ENCODE data around the gene C1orf21. TPM values are rescaled to one million over a fixed set of nuclear protein-coding genes. Genes with fewer than 3 reads are reported as not detected.

C1orf21 gene
- polyA plus RNA-seq, 1 donor (not counting 4 experiments of a cell fraction or from before 2014, with no cell fraction given), result 44.3 TPM

- peaks cover 4% of the 10 kb centered on the region for H3K4me1 ChIP-seq (ENCODE audit: control insufficient read depth, extremely low read depth, insufficient read depth, low read length)
- no peak overlapping the region for H3K9ac ChIP-seq (ENCODE audit: control insufficient read depth, extremely low read depth, insufficient read depth, low read length)
- no peak overlapping the region for H3K27ac ChIP-seq (ENCODE audit: control insufficient read depth, insufficient read depth, low read length)
- no peak for FAIRE-seq
- H4K20me1 ChIP-seq (ENCODE audit: control insufficient read depth, extremely low read depth, insufficient read depth, low read length), result no peaks in the 10 kb centered on the region
- H3K9me3 ChIP-seq (ENCODE audit: control insufficient read depth, low read depth, low read length), result no peaks in the 10 kb centered on the region
- H3K79me2 ChIP-seq (ENCODE audit: control insufficient read depth, insufficient read depth, low read length), result no peaks in the 10 kb centered on the region
- no peak overlapping the region for H3K4me3 ChIP-seq (ENCODE audit: control insufficient read depth in 2 of 3, extremely low read depth in 1 of 3, insufficient read depth in 2 of 3, low read depth in 1 of 3, low read length in 3 of 3)
- no peak for DNase-seq (ENCODE audit: low read depth, low spot score)
- peaks cover 2 to 4% of the 10 kb centered on the region in 2 experiments for H3K36me3 ChIP-seq (ENCODE audit: control insufficient read depth in 2 of 2, extremely low read depth in 1 of 2, insufficient read depth in 2 of 2, low read length in 2 of 2)
- H2AFZ ChIP-seq (ENCODE audit: control insufficient read depth, low read length), result no peak overlapping the region
- no peak overlapping the region for H3K4me2 ChIP-seq (ENCODE audit: control insufficient read depth, extremely low read depth, insufficient read depth, low read depth, low read length)
- H3K27me3 ChIP-seq (ENCODE audit: control insufficient read depth, extremely low read depth, insufficient read depth, low read length), result no peaks in the 10 kb centered on the region
- dilution Hi-C loops (cut with MboI; ENCODE audit: extremely low pct_ligation_motif_present, low sequenced_read_pairs), result no loop called here
- no peaks in the 10 kb centered on the region for H3K9me1 ChIP-seq (ENCODE audit: control insufficient read depth, extremely low read depth, insufficient read depth, low read length)
- TF ChIP-seq CTCF (optimal IDR thresholded peaks at IDR 0.05 in 1 of 3, IDR thresholded peaks at IDR 0.05 in 1 of 3, conservative IDR thresholded peaks at IDR 0.05 in 1 of 3; ENCODE audit: extremely low read depth in 1 of 3, insufficient read depth in 2 of 3, low read length in 3 of 3) (no peak), EZH2 (IDR thresholded peaks at IDR 0.05; ENCODE audit: low read length) (no peak)
These were observed 229.7 kb downstream of the C1orf21 start for GRCh38 chr1:184616504-184616903.

- Histone ChIP-seq H4K20me1 (ENCODE audit: control insufficient read depth, extremely low read depth, insufficient read depth, low read length) (no peaks in the 10 kb centered on the region), H2AFZ (ENCODE audit: control insufficient read depth, low read length) (no peak overlapping the region), H3K36me3 (ENCODE audit: control insufficient read depth in 2 of 2, extremely low read depth in 1 of 2, insufficient read depth in 2 of 2, low read length in 2 of 2) (peaks cover 2 to 7% of the 10 kb centered on the region in 2 experiments), H3K9me1 (ENCODE audit: control insufficient read depth, extremely low read depth, insufficient read depth, low read length) (no peaks in the 10 kb centered on the region), H3K4me1 (ENCODE audit: control insufficient read depth, extremely low read depth, insufficient read depth, low read length) (peaks cover 5% of the 10 kb centered on the region), H3K27me3 (ENCODE audit: control insufficient read depth, extremely low read depth, insufficient read depth, low read length) (no peaks in the 10 kb centered on the region), H3K4me3 (ENCODE audit: control insufficient read depth in 2 of 3, extremely low read depth in 1 of 3, insufficient read depth in 2 of 3, low read depth in 1 of 3, low read length in 3 of 3) (no peak overlapping the region), H3K27ac (ENCODE audit: control insufficient read depth, insufficient read depth, low read length) (no peak overlapping the region), H3K9me3 (ENCODE audit: control insufficient read depth, low read depth, low read length) (no peaks in the 10 kb centered on the region), H3K9ac (ENCODE audit: control insufficient read depth, extremely low read depth, insufficient read depth, low read length) (no peak overlapping the region), H3K4me2 (ENCODE audit: control insufficient read depth, extremely low read depth, insufficient read depth, low read depth, low read length) (no peak overlapping the region), H3K79me2 (ENCODE audit: control insufficient read depth, insufficient read depth, low read length) (no peaks in the 10 kb centered on the region)
- TF ChIP-seq CTCF (optimal IDR thresholded peaks at IDR 0.05 in 1 of 3, IDR thresholded peaks at IDR 0.05 in 1 of 3, conservative IDR thresholded peaks at IDR 0.05 in 1 of 3; ENCODE audit: extremely low read depth in 1 of 3, insufficient read depth in 2 of 3, low read length in 3 of 3) (no peak), EZH2 (IDR thresholded peaks at IDR 0.05; ENCODE audit: low read length) (no peak)
- DNase-seq (ENCODE audit: low read depth, low spot score) (no peak), FAIRE-seq (no peak)
- dilution Hi-C loops (cut with MboI; ENCODE audit: extremely low pct_ligation_motif_present, low sequenced_read_pairs), result no loop called here
These were observed 230.7 kb downstream of the C1orf21 start for GRCh38 chr1:184617433-184618029.
